CD4-positive, alpha-beta T cell treated with Interleukin-6 at 100 ng/mL for 8 hours (primary cell): ENCODE measurements around the gene MCC.
"Not testable (repeated sequence)": the region's sequence is repeated elsewhere in the genome, so short reads cannot be mapped to it uniquely, and the experiment has no call there.

ENCODE experiments used
- DNase-seq: peaks from one replicate; pipeline ENCODE4 v3.0.0-alpha.2; 2020; ENCODE audit warnings: mixed read lengths, low spot score

The MCC gene

DNA sequence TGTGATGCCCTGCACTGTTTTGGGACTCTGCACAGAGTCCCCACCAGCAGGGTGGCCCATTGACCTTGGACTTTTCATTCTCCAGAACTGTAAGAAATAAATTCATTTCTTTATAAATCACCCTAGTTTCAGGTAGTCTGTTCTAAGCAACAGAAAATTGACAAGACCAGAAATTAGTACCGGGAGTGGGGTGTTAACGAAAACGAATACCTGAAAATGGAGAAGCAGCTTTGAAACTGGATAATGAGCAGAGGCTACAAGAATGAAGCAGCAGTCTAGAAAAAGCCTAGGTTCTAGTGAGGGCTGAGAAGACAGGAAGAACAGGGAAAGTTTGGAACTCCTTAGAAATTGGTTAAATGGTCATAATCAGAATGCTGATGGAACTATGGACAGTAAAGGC lies 2.1 kb upstream of the MCC start:
- no peak for DNase-seq

DNA sequence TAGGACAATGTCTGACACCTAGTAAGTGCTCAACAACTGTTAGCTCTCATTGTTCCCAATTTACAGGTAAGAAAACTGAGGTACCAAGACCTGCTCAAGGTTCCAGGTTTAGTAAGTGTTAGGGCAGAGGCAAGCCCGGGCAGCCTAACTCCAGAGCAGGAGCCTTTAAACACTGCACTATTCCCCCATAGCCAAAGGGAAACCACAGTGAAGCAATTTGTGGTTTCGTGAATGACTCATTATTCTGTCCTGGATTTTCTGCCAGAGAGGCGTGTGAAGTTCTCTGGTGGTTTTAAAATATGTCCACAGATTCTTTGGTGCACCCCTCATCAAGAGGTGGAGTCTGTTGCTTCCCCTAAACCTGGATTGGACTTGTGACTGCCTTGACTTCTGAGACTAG lies 1.0 kb upstream of the MCC start:
- DNase-seq: no peak

DNA sequence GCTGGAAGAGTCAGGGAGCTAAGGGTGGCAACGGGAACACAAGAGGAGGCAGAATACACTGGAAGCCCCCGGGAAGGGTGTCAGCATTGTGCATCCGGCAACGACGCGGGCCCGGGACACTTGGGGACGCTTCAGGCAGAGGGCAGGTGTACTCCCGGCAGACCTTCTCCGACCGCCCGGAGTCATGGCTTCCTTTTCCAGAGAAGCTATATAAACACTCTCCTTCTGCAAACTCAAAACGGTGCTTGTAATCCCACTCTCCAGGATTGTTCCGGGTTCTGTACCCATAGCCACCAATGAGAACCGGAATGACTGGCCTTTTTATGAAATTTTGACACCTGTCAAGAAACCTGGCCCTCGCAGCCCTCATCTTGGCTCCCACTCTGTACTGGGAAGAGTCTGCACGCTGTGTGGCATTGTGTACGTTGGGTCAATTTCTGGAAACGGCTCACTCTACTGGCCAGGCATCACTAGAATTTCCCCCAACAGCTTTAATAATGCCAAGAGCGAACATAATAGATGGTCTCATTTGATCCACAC lies 462 bp upstream of the MCC start:
- DNase-seq: no peak

DNA sequence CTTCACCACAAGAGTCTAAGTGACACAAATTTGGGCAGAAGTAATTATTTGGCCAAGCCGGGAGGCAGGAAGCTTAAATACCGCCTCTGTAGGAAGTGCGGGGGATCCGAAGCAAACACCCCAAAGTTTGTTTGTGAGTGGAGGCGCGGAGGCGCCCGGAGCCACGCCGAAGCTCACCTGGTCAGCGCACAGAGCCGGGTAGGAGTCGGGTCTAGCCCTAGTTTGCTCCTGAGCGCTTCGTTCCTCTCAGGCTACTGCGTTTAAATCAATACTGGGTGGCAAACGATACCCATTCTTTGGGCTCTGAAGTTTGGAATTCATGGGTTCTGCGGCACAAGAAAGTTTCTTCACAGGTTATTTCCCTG lies 855 bp downstream of the MCC start:
- no peak for DNase-seq

DNA sequence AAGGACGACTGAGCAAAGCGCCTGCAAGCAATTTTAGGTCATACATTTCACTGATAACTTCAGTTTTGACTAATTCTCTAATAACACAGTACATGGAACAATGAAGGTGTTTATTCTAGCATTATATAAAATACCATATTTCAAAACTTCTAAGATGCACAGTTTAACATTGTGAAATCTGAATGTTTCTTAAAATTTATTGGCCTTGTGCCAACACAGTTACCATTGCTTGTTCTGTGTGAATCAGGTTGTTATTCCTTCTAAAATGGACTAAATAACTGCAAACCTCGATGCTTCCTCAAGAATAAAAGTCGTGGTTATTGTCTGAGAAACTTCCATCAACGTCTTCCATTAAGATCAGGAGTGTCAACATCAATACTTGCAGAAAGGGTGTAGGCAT lies 8.0 kb downstream of the MCC start:
- no peak for DNase-seq

DNA sequence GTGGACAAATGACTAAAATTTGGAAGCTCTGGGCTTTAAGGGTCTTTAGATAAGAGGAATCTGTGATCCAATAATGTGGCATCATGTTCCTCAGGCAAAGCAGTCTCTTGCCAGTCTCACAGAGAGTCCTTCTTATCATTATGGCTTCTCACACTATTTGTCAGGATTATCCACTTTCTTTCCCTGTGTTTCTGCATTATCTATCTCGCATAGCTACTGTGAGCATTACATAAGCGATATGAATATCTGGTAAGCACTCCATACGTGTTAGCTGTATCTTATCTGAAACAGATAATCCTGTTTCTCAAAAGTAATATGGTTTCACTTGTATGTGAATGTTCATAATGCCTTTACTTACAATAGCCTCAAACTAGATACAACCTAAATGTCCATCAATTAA lies 9.6 kb downstream of the MCC start:
- no peak for DNase-seq

DNA sequence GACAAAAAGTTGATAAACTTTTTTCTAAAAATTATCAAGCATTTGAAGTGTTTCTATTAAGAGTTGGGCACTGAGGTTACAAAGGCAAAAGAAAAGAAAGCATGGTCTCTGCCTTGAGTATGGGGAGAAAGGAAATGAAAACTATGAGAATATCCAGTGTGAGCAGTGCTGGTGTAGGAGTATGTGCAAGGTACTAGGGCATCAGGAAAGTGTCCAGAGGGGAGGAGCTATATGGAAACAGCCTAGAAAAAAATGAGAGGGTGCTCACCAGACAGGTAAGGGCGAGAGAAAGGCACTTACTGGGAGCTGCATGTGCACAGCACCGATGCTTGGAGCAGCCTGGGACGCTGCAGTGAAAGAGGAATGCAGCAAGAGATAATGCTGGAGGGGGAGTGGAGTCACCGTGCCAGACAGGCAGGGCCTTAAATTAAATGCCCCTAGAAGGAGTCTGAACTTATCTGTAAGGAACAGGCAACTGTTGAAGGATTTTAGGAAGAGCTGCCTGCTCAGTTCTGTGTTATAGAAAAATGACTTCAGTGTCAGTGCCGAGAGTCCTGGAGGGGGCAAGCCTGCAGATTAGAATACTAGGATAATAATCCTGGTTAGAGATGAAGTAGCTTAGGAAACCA lies 14.0 kb downstream of the MCC start:
- DNase-seq: no peak

DNA sequence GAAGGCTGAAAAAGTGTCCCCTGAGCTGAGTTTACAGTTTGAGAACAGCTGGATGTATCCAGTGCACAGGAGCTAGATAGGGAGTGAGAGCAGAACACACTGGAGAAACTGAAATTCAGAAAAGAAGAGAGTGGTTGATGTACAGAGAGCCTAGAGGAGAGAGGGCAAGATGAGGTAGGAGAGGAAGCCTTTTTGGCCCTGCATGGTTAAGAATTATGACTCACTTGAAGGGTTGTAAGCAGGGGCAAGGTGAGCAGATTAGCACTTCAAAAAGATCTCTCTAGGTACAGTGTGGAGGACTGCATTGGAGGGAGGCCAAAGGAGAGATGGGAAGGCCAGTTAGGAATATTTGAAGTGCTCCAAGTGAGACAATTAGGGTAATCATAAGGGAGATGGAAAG lies 25.2 kb downstream of the MCC start:
- DNase-seq: no peak

DNA sequence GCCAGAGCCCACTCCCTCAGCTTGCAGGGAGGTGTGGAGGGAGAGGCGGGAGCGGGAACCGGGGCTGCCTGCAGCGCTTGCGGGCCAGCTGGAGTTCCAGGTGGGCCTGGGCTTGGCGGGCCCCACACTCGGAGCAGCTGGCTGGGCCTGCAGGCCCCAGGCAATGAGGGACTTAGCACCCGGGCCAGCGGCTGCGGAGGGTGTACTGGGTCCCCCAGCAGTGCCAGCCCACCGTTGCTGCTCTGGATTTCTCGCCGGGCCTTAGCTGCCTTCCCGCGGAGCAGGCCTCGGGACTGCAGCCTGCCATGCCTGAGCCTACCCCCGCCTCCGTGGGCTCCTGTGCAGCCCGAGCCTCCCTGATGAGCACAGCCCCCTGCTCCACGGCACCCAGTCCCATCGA lies 31.1 kb downstream of the MCC start:
- DNase-seq: not testable (repeated sequence)

DNA sequence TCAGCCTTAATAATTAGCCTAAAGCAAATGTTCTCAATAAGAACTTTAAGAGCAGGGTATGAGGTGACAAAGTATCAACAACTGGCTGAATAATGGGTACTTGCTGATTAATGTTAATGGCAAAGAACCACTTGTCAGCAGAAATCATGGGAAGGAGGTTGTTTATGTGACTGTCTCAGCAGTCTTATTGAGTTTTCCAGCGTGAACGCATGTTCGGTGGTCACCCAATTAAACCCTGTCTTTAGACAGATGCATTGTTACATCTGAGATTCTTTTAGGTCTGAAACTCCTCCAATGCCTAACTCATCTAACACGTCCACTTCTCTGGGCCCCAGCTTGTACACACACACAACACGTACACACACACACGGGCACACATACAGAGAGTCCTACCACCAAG lies 35.3 kb downstream of the MCC start:
- DNase-seq: no peak

DNA sequence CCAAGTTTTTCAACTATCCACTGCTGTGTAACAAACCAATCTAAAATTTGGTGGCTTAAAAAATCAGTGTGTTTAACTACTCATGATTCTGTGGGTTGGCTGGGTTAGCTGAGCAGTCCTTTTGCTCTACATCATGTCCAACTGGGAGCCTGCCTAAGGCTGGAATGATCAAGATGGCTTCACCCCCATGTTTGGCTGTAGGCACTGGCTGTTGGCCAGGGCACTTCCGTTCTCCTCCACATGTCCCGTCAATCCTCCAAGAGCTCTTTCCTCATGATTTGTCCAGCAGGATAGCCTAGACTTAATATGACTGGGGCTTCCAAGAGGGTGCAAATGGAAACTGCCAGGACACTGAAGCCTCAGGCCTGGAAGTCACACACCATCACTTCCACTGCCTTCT lies 36.5 kb downstream of the MCC start:
- no peak for DNase-seq

DNA sequence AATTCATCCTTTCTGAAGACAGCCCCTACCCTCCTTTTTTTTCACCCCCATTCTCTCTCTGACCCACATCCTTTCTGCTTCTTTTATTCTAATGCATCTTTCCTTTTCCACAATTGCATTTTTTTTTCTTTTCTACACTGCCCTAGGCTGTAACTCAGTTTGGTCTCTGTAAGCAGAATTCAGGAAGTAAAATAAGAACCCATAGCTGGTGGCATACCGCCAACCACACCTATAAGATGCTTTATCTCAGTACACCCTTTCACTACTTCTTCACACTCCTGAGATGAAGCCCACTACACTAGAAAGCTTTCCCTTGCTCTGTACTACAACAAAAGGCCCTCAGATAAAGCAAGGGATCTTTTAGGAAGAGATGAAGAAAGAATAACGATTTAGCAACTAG lies 37.3 kb downstream of the MCC start:
- DNase-seq: no peak

DNA sequence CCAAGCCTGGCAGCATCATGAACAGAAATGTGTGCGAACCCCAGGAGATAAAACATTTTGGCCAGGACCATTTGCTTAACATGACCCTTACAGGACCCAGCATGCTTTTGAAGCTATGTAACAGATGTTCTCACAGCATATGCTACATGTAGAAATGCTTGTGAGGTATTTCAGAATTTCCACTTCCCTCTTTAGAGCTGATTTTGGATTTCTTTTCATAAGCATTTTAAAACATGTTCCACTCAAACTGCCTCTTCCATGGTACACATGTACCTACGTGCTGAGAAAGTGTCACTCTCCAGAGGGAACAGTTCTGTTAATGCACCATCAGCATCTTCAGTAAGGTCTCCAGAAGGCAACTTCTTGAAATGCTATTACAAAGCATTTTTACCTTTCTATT lies 37.8 kb downstream of the MCC start:
- DNase-seq: no peak

DNA sequence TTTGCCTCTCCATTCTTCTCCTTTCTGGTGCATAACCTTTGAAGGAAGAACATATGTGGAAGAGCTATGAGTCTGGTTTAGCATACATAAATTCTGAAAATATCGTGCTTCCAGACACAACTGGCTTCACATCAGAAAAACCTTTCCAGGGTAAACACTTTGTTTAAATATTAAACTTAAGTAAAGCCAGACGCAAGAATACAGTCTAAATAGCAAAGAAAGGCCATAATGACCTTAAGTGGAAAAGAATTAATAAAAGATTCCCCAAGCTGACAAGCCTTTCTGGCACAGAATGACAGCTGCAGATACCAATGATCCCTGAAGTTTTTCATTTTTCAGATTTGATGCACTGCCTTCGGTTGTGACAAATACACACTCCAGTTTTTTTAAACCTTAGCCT lies 40.0 kb downstream of the MCC start:
- DNase-seq: no peak

DNA sequence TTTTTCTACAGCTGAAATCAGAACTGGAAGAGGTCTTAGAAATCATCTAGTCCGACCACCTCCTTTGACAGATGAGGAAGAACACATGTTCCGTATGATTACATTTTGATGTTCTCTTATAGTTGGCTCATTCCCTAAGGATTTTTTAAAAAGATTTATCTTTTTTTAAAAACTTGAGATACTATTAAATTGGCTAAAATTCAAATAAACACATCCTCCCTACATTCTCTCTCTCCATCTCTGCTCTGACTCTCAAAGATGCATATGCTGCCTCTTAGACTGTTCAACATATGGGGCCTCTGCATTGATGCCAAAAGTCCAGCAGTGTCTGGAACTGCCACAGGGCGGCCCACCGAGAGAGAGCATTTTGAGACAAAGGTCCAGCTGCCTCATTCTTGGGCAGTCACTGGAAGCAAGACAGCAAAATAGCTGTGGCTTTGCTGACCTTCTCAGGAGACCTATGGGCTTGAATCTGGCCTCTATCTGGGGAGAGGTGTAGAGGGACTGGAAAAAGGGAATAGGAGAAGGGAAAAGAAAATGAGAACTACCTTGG lies 40.7 kb downstream of the MCC start:
- no peak for DNase-seq

DNA sequence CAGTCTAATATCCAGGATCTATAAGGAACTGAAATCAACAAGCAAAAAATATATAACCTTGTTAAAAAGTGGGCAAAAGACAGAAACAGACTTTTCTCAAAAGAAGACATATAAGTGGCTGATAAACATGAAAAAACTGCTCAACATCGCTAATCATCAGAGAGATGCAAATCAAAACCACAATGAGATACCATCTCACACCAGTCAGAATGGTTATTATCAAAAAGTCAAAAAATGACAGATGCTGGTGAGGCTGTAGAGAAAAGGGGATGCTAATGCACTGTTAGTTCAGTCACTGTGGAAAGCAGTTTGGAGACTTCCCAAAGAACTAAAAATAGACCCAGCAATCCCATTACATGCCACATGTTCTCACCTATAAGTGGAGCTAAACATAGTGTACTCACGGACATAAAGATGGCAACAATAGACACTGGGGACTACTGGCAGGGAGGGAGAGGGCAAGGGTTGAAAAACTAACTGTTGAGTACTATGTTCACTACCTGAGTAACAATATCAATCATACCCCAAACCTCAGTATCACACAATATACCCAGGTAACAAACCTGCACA lies 41.8 kb downstream of the MCC start:
- DNase-seq: no peak

DNA sequence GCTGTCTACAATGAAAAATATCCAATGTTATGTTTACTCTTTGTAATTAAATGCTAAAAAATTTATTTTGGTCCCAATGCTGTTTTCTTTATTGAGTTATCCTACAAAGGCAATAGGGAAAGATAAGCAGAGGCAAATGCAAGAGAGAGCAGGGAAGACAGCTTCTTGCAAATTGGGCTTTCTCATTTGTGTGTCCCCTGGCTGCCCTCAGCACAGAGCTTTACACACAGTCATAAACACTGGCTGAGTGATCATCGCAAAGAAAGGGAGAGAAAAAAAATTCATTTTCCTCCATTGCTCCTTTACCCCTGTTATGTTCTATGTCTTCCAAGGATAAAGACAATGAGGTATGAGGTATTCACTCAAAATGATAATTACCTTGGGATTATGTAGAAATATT lies 51.1 kb downstream of the MCC start:
- no peak for DNase-seq

DNA sequence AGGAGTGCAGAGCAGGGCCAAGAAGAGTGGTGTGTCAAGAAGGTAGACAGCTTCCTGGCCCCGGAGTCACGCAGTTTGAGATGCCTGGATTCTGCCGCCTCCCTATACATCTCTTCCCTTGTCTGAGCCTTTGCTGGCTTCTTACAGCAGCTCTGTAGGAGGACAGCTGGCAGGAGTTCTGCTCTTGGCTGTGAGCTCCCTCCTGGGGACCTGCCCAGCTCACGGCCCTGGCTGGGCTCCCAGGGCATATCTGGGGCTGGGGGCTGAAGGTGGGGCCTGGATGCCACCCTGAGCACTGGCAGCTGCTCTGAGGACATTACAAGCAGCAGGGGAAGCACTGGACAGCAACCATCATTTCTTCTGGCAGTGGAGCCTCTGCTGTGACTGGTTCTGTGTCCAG lies 52.7 kb downstream of the MCC start:
- DNase-seq: no peak

DNA sequence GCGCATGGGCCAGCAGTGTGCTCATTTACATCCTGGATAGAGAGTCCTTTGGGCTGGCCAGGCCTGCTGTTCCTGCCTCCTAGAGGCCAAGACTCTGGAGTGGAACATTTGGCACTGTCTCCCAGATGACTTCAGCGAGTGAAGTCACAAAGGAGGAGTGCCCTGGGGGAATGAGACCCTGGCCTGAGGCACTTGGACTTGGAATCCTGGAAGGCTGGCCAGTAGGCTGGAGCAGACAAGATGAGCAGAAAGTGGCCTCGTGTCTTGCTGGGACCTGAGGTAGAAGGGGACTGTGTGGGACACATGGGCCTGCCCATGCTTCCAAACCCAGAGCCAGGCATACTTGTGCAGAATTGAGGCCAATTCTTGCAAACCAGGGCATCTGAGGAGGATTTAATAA lies 53.4 kb downstream of the MCC start, which contains the start of gene TSSK1B:
TSSK1B (minus strand) TSS at position 101 of the 400 bp plus-strand sequence. CDS start 150 bp downstream, outside the sequence.
- no peak for DNase-seq

DNA sequence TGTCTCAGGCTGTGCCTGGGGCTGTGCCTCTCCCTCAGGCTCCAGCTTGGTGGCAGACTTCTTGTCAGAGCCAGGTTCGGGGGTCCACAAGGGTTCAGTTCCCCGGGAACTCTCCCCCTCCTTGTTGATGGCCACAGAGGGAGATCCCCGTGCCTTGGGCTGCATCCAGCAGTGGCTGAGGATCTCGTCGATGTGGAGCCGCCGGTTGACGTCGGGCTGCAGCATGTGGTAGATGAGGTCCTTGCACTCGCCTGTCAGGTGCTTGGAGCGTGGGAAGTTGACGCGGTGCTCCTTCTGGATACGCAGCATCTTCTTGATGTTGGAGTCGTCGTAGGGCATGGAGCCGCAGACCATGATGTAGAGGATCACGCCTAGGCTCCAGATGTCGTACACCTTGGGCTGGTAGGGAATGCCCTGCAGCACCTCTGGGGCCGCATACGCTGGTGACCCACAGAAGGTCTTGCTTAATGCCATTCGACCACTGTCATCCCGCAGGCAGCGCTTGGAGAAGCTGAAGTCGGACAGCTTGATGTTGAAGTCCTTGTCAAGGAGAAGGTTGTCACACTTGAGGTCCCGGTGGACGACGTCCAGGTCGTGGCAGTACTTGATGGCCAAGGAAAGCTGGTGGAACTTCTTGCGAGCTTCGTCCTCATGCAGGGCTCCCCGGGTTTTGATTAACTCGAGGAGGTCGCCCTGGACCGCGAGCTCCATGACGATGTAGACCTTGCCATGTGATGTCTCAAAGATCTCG lies 54.2 kb downstream of the MCC start:
- DNase-seq: no peak

DNA sequence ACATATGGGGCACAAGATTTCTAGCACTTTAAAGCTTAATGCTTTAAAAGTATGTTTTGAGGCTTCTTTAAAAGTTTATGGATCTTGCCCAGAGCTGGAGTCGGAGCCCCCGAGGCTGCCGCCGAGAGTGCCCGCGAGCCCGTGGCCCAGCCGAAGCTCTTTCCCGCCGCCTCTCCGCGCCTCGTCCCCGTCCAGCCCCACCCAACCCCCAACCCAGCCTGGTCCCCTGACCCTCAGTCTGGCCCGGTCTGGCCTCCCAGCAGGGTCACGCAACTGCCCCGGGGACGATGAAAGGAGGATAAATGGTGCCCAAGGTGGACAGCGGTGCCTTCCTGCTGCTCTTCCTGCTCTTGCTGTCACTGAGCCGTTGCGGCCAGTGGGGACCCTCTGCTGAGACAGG lies 55.2 kb downstream of the MCC start:
- DNase-seq: no peak

DNA sequence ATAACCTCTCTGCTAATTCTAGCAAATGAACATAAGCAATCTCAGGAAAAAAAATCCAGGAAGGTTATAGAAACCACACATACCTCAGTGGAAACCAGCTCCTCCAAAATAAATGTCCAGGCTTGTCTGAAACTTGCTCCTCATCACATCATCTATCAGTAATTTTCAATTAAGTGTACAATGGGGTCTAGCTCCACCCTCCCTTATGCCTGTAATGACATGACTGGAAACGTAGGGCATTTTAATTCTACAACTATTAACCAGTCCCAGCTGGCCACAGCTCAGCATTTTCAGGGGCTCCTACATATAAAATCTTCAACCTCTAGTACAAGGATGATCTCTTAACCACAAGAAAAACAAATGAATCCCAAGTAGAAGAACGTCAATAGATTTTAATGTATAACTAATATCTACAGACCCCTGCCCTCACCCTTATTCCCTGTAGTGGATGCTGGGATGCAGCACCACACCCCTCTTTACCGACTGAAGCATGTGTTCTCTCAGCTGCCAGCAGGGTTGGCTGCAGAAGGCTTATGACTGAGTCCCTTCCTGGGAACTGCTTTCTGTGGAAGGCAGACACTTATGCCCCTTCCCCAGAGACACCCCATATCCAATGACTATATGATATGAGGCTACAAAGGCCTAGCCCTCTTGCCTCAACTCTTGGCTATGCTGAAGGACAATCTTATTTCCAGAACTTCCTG lies 60.2 kb downstream of the MCC start:
- no peak for DNase-seq

DNA sequence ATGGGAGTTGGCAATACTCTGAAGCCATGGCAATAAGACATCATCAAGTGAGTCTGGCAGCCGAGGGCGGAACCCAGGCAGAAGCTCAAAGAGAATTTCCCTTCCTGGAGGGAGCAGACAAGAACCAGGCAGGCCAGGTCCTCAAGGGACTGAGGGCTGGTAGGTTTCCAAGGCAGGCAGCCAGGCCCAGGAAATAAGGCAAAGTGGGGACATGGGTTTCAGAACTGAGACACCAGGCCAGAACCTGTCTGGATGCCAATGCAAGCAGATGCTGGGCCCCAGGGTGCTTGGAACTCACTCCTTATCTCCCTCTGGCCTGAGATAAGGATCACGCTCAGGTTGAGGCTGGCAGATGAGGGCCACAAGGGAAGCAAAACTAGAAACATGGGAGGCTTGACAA lies 62.3 kb downstream of the MCC start:
- no peak for DNase-seq
